Measurements from ENCODE around the gene ZNF20.
"Not testable (repeated sequence)": the region's sequence is repeated elsewhere in the genome, so short reads cannot be mapped to it uniquely, and the experiment has no call there.

Gene ZNF20

GRCh38 chr19:12093777-12094176 is 46.4 kb downstream of the ZNF20 start:
- DNase-seq (ENCODE audit: insufficient read length, low spot score) (no peak), FAIRE-seq (no peak)
- no peak for TF ChIP-seq POLR2A (IDR thresholded peaks at IDR 0.05; ENCODE audit: low read depth, low read length)

GRCh38 chr19:12092956-12093355 is 47.2 kb downstream of the ZNF20 start:
- FAIRE-seq = no peak
- no peak for TF ChIP-seq POLR2A (IDR thresholded peaks at IDR 0.05; ENCODE audit: low read depth, low read length)
- no peak for DNase-seq (ENCODE audit: insufficient read length, low spot score)

GRCh38 chr19:12092065-12092867 is 47.9 kb downstream of the ZNF20 start:
- DNase-seq (ENCODE audit: insufficient read length, low spot score) (peak; percentile 90), FAIRE-seq (peak; percentile 68)
- TF ChIP-seq POLR2A (IDR thresholded peaks at IDR 0.05; ENCODE audit: low read depth, low read length) = peak; percentile 52; the same call in 1 of the 2 replicates

- TF ChIP-seq POLR2A (IDR thresholded peaks at IDR 0.05; ENCODE audit: low read depth, low read length) = no peak
- peak; percentile 19 for DNase-seq (ENCODE audit: insufficient read length, low spot score)
- FAIRE-seq = no peak
Measured at GRCh38 chr19:12090807-12091206, 49.3 kb downstream of the ZNF20 start.

DNA sequence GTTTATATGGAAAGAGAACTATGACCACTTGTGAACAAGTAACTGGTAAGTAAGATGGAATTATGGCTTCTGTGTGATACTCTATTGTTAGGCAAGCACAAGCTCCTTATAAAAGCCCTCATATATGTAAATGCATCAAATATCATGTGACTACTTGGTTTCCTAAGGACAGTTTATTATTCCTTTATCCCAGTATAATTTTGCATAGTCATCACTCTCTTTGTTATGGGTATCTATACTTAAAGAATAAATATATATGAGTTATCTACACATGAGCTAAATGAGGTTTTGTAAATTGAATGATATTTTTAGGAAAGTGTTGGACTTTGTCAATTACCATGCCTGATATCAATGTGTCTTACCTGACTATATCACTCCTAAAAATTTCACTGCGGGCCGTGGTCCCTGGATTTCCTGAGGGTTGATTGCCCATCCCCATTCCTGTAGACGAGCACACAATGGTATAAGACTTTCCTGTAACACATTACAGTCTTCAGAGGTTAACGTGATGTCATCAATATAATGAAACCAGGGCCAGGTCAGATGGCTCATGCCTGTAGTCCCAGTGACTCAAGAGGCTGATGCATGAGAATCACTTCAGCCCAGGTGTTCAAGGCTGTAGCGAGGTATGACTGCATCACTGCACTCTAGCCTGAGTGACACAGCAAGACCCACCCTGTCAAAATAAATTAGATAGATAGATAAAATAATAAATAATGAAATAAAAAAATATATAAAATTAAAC is 54.9 kb downstream of the ZNF20 start:
- TF ChIP-seq POLR2A (IDR thresholded peaks at IDR 0.05; ENCODE audit: low read depth, low read length) = no peak
- DNase-seq (ENCODE audit: insufficient read length, low spot score) = no peak
- no peak for FAIRE-seq

- DNase-seq (ENCODE audit: insufficient read length, low spot score); FAIRE-seq: not testable (repeated sequence)
Measured at GRCh38 chr19:12083336-12083735, 56.8 kb downstream of the ZNF20 start.
